KBM-7 (cell line): ENCODE measurements around the gene DACT1.
"Not testable (repeated sequence)": the region's sequence is repeated elsewhere in the genome, so short reads cannot be mapped to it uniquely, and the experiment has no call there.

Experiments used
- DNase-seq: peaks from one replicate; pipeline ENCODE4 v3.0.0-alpha.2; 2015
- in situ Hi-C: fragments of 300-500 bp; cut with MboI; formaldehyde crosslinking; loops from 2 replicates; pipeline ENCODE4 v1.14.3; 2020; ENCODE audit warnings: low sequenced_read_pairs, low pct_unique_long_range_greater_than_20kb, mixed read lengths

The DACT1 gene

GRCh38 chr14:58637391-58638230 is at the start of gene DACT1:
Gene DACT1 (plus strand): TSS chr14:58637962. CDS start chr14:58638203, 241 bp downstream.
- DNase-seq = peak; percentile 28
- in situ Hi-C loops = no loop called here

- in situ Hi-C loops, DNase-seq: not testable (repeated sequence)
Measured at GRCh38 chr14:58588321-58588720, 49.4 kb upstream of the DACT1 start.

GRCh38 chr14:58593977-58594376 is 43.8 kb upstream of the DACT1 start:
- DNase-seq = no peak
- in situ Hi-C loops = no loop called here

- DNase-seq = no peak
- in situ Hi-C loops = no loop called here
Measured at GRCh38 chr14:58597041-58597440, 40.7 kb upstream of the DACT1 start.

- in situ Hi-C loops = no loop called here
- DNase-seq = no peak
Measured at GRCh38 chr14:58598028-58598803, 39.5 kb upstream of the DACT1 start.

- DNase-seq = no peak
- in situ Hi-C loops = no loop called here
Measured at GRCh38 chr14:58598804-58599525, 38.8 kb upstream of the DACT1 start.

- in situ Hi-C loops = no loop called here
- no peak for DNase-seq
Measured at GRCh38 chr14:58599707-58600106, 38.1 kb upstream of the DACT1 start.

- in situ Hi-C loops = no loop called here
- DNase-seq = no peak
Measured at GRCh38 chr14:58605465-58605864, 32.3 kb upstream of the DACT1 start.

- DNase-seq = no peak
- in situ Hi-C loops = no loop called here
Measured at GRCh38 chr14:58607131-58607951, 30.4 kb upstream of the DACT1 start.

GRCh38 chr14:58607952-58608317 is 29.8 kb upstream of the DACT1 start:
- in situ Hi-C loops = no loop called here
- no peak for DNase-seq

GRCh38 chr14:58617619-58618018 is 20.1 kb upstream of the DACT1 start:
- in situ Hi-C loops = no loop called here
- DNase-seq = no peak

GRCh38 chr14:58620011-58620410 is 17.8 kb upstream of the DACT1 start:
- in situ Hi-C loops = no loop called here
- DNase-seq = no peak

- no peak for DNase-seq
- in situ Hi-C loops = no loop called here
Measured at GRCh38 chr14:58625438-58625837, 12.3 kb upstream of the DACT1 start.

GRCh38 chr14:58626431-58626831 is 11.3 kb upstream of the DACT1 start:
- in situ Hi-C loops = no loop called here
- DNase-seq = no peak

GRCh38 chr14:58628406-58628805 is 9.4 kb upstream of the DACT1 start:
- no peak for DNase-seq
- in situ Hi-C loops = no loop called here

- peak; percentile 39 for DNase-seq
- in situ Hi-C loops = no loop called here
Measured at GRCh38 chr14:58629281-58629680, 8.5 kb upstream of the DACT1 start.

- in situ Hi-C loops = no loop called here
Measured at GRCh38 chr14:58631732-58632131, 6.0 kb upstream of the DACT1 start.

GRCh38 chr14:58633831-58634230 is 3.9 kb upstream of the DACT1 start:
- in situ Hi-C loops = no loop called here
- no peak for DNase-seq

More at GRCh38 chr14:58631732-58632131, 6.0 kb upstream of the DACT1 start:
- no peak for DNase-seq
